Germinal center (tissue), 1 donor: Measurements from ENCODE around the gene KLF12.

Experiments used
- DNase-seq: peaks from one replicate; pipeline ENCODE4 v3.0.0; 2012; ENCODE audit warnings: mixed read lengths, low spot score

Gene KLF12

DNA sequence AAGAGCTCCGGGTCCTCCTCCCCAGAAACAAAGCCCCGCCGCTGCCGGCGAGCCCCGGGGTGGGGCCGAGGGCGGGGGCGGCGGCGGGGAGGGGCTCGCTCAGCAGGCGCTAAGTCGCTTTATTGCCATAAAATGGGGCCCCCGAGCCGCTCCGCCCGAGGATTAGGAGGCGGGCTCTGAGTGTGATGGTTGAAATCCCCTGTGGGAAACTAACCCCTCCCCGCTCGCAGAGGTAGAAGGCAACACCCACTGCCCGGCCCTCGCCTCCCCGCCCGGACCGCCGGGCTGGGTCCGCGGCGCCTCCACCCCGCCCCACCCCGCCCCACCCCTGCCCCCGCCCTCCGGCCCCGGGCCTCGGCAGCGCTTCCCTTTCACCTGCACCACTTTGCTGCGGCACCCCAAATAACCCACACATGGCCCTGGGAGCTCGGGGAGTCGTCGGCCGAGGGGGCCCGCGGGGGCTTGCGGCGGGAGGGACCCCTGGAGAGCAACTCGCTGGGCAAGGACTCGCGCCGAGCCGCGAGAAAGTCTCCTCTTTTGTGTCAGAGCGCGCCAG is at the start of gene KLF12:
Gene KLF12 (minus strand): TSS at position 184 of the 556 bp plus-strand sequence.
- DNase-seq: peak; percentile 92

- DNase-seq: no peak
Measured at GRCh38 chr13:74182491-74182890, 48.3 kb upstream of the KLF12 start.

DNA sequence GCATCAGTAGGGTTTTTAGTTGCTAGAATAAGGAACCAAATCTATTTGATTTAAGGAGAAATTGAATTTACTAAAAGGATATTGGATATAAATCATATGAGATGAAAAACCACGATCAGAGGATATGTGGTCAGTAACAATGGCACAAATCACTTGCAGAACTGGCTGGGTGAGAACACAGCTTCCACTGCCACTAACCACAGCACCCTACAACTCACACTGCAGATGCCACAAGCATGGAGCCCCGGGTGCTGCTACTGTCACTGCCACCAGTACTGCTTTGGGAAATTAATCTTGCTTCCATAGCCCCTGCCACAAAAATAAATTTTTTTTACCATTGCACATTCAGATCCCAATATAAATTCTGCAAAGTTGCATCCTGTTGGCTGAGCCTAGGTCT is 40.6 kb upstream of the KLF12 start:
- no peak for DNase-seq

DNA sequence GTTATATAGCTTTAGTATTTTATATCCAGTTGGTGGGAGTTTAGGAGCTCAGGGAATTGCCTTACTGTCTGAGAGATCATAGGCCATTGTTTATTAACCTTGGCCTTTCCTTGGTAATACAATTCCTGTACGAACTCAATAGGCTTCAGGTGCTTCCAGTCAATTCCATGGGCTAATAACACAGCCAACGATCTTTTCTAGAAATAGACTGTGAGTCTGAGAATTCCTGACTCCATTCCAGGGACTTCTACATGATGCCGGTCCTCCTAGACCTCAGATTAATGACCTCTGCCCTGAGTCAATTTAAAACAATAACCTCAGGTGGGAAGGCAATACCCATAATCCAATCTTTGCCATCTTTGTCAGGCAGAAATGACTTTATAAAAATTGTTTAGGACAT is 39.6 kb upstream of the KLF12 start:
- DNase-seq: no peak

DNA sequence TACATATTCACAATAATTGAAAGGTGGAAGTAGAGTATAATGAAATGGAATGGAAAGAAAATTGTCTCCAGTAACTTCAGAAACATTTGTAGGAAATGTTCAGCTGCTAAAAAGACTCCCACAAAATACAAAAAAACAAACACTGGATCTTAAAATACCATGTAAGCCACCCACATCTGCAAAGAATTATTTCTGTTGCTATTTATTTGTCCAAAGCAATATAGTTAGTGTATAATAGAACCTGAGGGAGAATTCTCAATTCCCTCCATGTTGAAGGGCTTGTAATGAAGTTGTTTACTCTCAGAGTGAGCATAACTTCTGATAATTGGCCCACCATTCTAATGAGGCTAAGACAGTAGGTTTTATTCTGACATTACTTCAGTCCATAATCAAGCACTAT is 37.4 kb upstream of the KLF12 start:
- DNase-seq: no peak

DNA sequence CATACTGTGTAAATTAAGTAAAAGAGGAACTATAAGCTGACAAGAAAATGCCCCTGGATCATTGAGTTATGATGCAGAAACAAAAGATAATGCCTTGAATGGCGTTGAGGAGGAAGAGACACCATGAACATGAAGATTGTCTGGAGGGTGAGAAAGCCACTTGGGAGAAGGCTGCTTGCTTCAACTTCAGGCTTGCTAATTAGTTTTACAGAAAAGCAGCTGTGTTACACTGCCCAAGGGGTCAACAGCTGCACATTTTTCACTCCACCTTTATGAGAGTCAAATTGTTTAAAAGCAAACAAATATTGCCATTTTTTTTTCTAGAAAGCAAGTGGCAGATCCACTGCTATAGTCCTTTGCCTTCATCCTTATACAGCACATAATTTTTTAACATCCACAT is 35.5 kb upstream of the KLF12 start:
- DNase-seq: no peak

DNA sequence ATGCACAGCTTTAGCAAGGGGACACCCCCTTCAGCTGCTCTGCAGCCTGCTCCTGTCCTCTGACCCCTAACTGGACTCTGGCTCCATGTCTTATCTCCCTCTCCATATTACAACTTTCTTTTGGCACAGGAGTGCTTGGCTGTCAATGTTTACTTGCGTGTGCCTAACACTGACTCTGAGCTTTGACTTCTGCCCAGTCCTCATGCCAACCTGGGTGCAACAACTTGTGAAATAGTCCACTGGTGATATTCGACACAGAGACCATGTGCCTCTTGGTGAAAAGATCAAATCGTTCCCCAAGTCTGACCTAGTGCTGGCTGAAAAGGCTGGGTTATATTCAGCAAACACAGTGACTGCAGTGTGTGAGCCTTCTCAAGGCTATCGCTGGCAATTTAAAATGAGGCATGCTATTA is 34.1 kb upstream of the KLF12 start:
- DNase-seq: no peak

- no peak for DNase-seq
Measured at GRCh38 chr13:74166261-74167004, 32.2 kb upstream of the KLF12 start.

DNA sequence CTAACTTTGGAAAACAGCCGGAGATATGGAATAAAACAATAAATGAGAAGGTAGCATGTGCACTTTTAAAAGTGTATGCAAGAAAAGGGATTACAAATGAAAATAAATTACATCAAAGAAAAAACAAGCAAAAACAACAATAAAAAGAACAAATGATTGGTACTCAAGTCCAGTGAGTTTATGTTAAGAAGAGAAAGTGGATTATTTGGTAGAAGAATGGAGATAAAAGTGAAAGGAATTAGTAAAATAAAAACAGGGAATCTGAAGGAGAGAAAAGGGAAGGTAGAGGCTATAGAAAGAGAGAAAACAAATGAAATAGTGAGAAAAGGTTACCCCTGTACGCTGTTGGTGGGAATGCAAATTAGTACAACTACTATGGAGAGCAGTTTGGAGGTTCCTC is 28.6 kb upstream of the KLF12 start:
- DNase-seq: no peak

GRCh38 chr13:74162135-74162534 is 27.9 kb upstream of the KLF12 start:
- DNase-seq: no peak

DNA sequence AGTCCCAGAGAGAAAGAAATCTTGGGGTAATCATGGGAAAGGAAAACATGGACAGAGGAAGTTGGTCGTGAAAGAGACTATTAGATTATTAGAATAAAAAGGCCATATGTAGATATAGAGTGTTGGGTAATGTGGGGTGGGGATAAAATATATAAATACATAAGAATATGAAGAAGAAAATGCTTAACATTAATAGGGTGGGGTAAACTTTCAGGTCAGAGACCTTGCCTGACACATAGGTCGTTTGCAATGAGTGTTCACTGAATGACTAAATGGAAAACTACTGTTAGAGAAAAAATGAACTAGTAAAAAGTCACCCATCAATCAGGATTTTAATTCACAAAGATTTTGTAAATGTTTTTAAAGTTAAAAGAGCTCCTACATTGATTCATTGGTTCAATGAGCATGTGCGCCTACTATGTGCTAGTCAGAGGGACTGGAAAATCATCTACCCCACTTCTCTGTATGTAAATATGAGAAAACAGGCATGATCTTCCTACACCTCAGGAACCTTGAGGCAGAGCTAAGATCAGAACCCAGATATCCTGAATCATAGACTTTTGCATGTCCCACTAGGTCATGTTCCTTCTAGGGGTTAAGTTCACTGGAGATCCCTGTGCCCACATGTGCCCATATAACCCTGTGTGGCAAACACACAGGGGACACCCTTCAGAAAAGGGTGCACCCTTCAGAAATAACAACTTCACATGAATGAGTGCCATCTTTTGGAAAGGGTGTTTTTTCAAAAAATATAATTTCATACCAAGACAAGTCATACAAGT is 24.6 kb upstream of the KLF12 start:
- DNase-seq: no peak

GRCh38 chr13:74158028-74158427 is 23.8 kb upstream of the KLF12 start:
- no peak for DNase-seq

DNA sequence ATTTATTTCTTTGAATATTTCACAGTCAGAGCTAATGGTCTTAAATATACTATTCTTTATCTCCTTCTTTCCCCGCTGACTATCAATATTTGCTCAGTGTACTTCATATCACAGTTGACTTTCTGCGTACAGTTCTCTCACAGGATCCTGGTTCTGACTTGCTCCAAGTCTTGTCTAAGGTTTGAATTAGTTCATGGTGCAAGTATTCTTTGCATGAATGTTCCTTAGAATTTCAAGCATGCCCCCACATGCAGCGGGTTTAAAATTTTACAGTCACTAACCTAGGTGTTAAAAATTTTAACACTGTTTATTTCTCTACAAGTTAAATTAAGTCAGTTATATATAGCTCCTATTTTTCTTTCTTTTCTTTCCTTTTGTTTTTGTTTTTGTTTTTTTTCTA is 20.8 kb upstream of the KLF12 start:
- no peak for DNase-seq

DNA sequence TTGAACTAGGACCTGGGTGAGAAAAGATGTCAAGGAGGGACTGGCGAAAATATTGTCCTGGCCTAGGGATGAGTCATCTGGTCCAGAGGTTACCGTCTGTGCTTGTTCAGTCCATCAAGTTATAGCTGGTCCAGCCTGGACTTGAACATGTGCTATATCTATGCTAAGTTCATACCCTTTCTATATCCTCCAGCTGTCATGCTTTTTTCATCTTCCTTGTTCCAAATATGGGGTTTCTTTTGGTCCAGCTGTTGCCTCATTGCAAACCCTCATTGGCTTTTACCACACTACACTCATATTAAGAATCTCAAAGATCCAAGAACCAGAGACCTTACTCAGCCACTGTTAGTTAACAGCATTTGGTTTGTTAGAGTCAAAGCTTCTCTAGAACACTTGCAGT is 19.1 kb upstream of the KLF12 start:
- no peak for DNase-seq

DNA sequence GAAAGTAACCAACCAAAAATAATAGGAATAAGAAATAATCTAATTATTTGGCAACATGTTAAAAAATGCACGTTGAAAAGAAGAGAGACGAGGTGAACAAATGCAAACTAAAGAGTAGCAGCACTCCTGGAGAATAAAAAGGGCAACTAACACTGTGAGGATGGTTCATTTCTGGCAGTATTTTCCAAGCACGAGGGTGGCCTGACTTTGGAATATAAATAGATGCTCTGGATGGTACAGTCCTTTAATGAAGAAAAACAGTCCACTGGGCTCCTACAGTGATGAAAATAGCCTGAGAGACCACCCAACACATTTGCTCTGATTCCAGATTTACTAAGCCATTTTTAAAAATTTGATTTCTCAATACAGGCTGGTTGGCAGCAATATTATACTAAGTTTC is 17.7 kb upstream of the KLF12 start:
- DNase-seq: no peak

DNA sequence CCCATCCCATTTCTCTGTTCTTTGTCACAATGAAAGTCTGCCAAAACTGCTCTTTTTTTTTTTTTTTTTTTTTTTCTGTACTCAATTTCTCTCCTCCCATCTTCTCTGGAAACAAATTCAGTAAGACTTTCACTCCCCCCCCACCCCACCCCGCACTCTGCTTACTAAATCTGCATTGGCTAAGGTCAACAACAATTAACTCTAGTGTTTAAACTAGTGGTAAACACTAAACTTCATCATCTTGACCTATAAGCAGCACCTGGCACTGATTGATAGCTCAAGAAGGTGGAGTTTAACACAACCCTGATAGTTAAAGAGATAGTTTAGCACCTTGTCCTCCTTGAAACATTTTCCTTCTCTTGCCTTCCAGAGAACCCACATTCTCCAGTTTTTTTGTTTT is 14.1 kb upstream of the KLF12 start:
- DNase-seq: no peak

DNA sequence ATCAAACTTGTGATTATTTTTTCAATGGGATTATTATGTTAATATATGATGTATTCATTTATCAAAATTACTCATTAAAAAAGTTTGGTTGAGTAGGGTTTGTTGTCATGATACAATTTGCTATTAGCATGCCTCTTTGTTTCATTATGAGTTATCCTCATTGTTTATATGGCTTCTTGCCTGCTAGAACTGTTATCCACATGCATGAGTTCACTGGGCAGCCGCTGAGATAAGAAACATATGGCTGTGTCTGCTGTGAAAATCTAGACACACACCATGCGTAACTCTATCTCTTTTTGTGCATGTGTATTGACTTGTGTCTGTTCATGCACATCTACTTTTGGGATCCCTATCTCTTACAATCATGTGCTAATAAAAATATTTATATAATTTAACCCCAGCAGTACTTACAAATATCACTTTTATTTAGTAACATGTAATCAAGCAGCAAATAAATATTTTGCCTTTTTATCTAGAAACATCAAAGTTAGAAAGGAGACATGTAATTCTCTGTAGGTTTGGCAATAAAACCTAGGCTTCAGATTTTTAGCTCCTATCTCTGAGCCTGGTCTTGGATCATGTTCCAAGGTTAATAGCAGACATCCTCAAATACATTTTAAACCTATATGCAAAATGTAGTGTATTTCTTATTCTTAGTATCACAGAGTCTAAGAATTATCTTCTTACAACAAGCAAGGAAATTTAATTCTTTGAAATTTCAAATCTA is 11.2 kb upstream of the KLF12 start:
- DNase-seq: no peak

GRCh38 chr13:74144269-74144668 is 10.1 kb upstream of the KLF12 start:
- no peak for DNase-seq

DNA sequence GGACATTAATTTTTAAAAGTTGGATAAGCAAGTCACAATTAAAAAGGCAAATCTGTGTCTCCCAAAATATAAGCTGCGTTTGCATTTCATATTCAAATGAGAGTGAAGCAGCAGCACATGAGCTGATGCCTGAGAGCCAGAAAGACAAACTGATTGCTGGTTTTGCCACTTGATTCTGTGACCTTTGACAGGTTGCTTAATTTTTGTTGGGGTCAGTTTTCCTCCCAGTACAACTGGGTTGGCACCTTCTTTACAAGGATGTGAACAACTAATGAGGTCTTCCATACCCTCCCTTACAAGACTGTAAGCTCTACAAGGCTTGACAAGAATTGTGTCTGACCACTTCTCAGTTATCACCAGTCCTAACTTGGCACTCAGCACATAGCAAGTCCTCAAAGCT is 8.1 kb upstream of the KLF12 start:
- no peak for DNase-seq

- no peak for DNase-seq
Measured at GRCh38 chr13:74138241-74138640, 4.0 kb upstream of the KLF12 start.

DNA sequence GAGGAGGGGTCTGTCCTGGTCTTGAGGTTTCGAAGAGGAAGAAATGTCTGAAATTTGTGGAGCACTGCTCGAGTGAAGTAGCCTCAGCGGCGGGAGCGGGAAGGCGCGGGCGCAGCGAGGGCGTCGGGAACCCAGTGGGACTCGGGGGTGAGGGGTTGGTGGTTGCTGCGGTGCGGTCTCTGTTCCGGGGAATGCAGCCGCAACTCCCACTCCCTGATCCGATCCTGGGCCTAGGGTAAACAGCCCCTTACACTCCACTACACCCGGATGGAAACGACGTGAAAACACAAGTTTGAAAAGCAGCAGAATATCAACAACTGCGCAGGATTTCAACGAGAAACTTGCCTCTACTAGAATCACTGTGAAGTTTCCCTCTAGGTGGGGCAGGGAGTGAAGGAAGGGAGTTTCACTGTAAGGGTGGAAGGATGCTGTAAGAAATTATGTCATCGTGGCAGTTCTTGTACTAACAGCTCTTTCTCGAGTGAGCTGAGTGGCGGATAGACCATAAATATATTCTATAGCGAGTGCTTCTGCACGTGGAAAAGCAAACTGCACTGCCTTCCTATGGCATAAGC is 2.0 kb upstream of the KLF12 start:
- DNase-seq: no peak

- DNase-seq: peak; percentile 76
Measured at GRCh38 chr13:74135326-74136083, 1.3 kb upstream of the KLF12 start.
